ENCODE results near the gene MAT2B. TPM values are rescaled to one million over a fixed set of nuclear protein-coding genes. Genes with fewer than 3 reads are reported as not detected.

The MAT2B gene
- total RNA-seq, 2 experiments from 2014 or later = 98.7 to 101 TPM

DNA sequence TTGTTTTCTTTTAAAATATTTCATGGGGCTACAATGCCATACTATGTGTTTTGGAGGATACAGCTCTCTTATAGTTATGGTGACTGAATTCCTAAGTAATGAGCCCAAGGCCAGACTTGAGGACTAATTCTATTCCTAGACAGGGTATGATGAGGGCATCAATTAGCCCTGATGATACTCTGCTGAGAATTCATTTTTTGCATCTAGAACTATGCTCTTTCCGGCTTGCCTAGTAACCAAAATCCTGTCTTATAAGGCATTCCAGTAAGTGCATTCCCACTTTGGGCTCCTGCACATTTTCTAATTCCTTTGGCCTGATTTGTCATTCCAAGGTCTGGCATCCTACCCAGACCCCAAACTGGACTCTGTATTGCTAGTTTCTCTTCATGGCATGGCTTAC lies 62.4 kb downstream of the MAT2B start:
- ATAC-seq (ENCODE audit: low read depth) = no peak
- Mint-ChIP-seq H3K9me3 (no peaks in the 10 kb centered on the region), H3K27me3 (peaks cover 43% of the 10 kb centered on the region), H3K4me1 (peaks cover 4% of the 10 kb centered on the region), H3K4me3 (no peak overlapping the region), H3K27ac (no peak overlapping the region), H3K36me3 (no peaks in the 10 kb centered on the region)
- POLR2A ChIA-PET = interaction anchor here (0.6 kb wide), 1 partner anchor 1640 kb away, joined by 3 read pairs; no protein-coding TSS in a partner anchor
- DNase-seq = no peak

Other genes starting within 250 kb of the MAT2B start
- gene CCNG1, start 68.0 kb upstream of the MAT2B start, total RNA-seq = 100 to 1,000 TPM; 138 to 144 TPM
- gene NUDCD2, start 45.5 kb upstream of the MAT2B start, total RNA-seq = 10 to 100 TPM; 36.2 to 37.1 TPM
- 10 to 100 TPM; 50.5 to 54.5 TPM for gene HMMR, start 45.0 kb upstream of the MAT2B start, total RNA-seq

Data from activated naive CD8-positive, alpha-beta T cell treated with anti-CD3 and anti-CD28 coated beads, Interleukin-2, amount 10 ng/mL, durations not matched to agents 7 days and 5 days (primary cell).